A549 (cell line): ENCODE measurements around the gene TRIM47. TPM values are rescaled to one million over a fixed set of nuclear protein-coding genes. Genes with fewer than 3 reads are reported as not detected.

Experiments used
- ATAC-seq, 2 experiments: fragments of 200-7000 bp in 1 of 2; fragments of >200 bp in 1 of 2; cut with Nextera tagmentation in 1 of 2; cut with Tn5 transposase in 1 of 2; 3 replicates each; pipeline versions ENCODE4 v1.8.0 to v1.9.1; 2018 to 2020; ENCODE audit warnings: mild to moderate bottlenecking in 1 of 2, moderate library complexity in 1 of 2
- CTCF ChIA-PET: fragments of 300-600 bp; sonication (Branson Sonifier 250); formaldehyde crosslinking; extraction: SDS; loops from one replicate; lab custom pipeline; 2021; ENCODE audit warnings: antibody characterized with exemption, inconsistent platforms; lab: Yijun Ruan, JAX
- POLR2A ChIA-PET: fragments of 350-600 bp; formaldehyde crosslinking; extraction: SDS; loops from one replicate; lab custom pipeline; 2021; ENCODE audit warnings: antibody characterized with exemption, inconsistent platforms; lab: Yijun Ruan, JAX
- DNase-seq, 2 experiments: peaks; one replicate each; pipeline versions ENCODE4 v3.0.0 to v3.0.0-alpha.2; 2011 to 2016; ENCODE audit warnings: low read depth in 1 of 2, low spot score in 1 of 2
- FAIRE-seq: peaks from 2 replicates; lab custom pipeline; 2011; peaks lifted over from hg19 to GRCh38; lab: Jason Lieb, UNC
- H3K27ac ChIP-seq, 2 experiments: fragments of >200 bp; sonication (Bioruptor Twin); formaldehyde crosslinking; 3 replicates each; pipeline ENCODE4 v1.5.1; 2016 to 2017
- H3K4me1 ChIP-seq: fragments of >200 bp; sonication (Bioruptor Twin); formaldehyde crosslinking; 3 replicates; pipeline ENCODE4 v1.6.1; 2016
- H3K4me2 ChIP-seq: fragments of >200 bp; sonication (Bioruptor Twin); formaldehyde crosslinking; 3 replicates; pipeline ENCODE4 v1.6.1; 2016
- H3K4me3 ChIP-seq: fragments of >200 bp; sonication (Bioruptor Twin); formaldehyde crosslinking; 3 replicates; pipeline ENCODE4 v1.5.1; 2016
- H3K9me3 ChIP-seq: fragments of >200 bp; sonication (Bioruptor Twin); formaldehyde crosslinking; 3 replicates; pipeline ENCODE4 v1.6.1; 2016
- BCL3 ChIP-seq: fragments of >200 bp; sonication (Bioruptor Twin); formaldehyde crosslinking; IDR thresholded peaks from 3 replicates; pipeline ENCODE4 v1.6.1; 2016
- CEBPB ChIP-seq, 2 experiments: fragments of >200 bp in 1 of 2; sonication (Bioruptor Twin) in 1 of 2; formaldehyde crosslinking in 1 of 2; IDR thresholded peaks; 2 replicates each; pipeline ENCODE4 v1.6.1; 2012 to 2016
- CHD2 ChIP-seq: fragments of 150-350 bp; IDR thresholded peaks from 2 replicates; pipeline ENCODE4 v1.6.1; 2014; ENCODE audit warnings: low read length; ENCODE audit not compliant: partially characterized antibody
- CHD4 ChIP-seq: fragments of 200-600 bp; sonication (generic); IDR thresholded peaks from 2 replicates; pipeline ENCODE4 v1.6.1; 2016; ENCODE audit warnings: antibody characterized with exemption, mild to moderate bottlenecking, borderline replicate concordance
- CTCF ChIP-seq: fragments of >200 bp; sonication (Bioruptor Twin); formaldehyde crosslinking; IDR thresholded peaks from 3 replicates; pipeline ENCODE4 v1.5.1; 2016
- E2F6 ChIP-seq: IDR thresholded peaks from 2 replicates; pipeline ENCODE4 v1.6.1; 2012; ENCODE audit warnings: low read depth, borderline replicate concordance
- EHF ChIP-seq: fragments of 250-450 bp; sonication (Bioruptor Pico); IDR thresholded peaks from 2 replicates; pipeline ENCODE4 v1.5.0; 2020; ENCODE audit warnings: mild to moderate bottlenecking
- ESRRA ChIP-seq: fragments of 150-350 bp; IDR thresholded peaks from 2 replicates; pipeline ENCODE4 v1.6.1; 2014; ENCODE audit warnings: mild to moderate bottlenecking, low read length, borderline replicate concordance
- FOSB ChIP-seq: fragments of 250-450 bp; sonication (Bioruptor Pico); IDR thresholded peaks from 2 replicates; pipeline ENCODE4 v1.5.0; 2020; ENCODE audit warnings: mild to moderate bottlenecking, moderate library complexity
- FOXS1 ChIP-seq: fragments of 250-450 bp; sonication (Bioruptor Pico); IDR thresholded peaks from 2 replicates; pipeline ENCODE4 v1.5.0; 2020; ENCODE audit warnings: mild to moderate bottlenecking, moderate library complexity
- GATA3 ChIP-seq: IDR thresholded peaks from 2 replicates; pipeline ENCODE4 v1.6.1; 2012; ENCODE audit warnings: borderline replicate concordance
- HES2 ChIP-seq: fragments of >200 bp; sonication (Bioruptor Twin); formaldehyde crosslinking; IDR thresholded peaks from 2 replicates; pipeline ENCODE4 v1.6.1; 2016
- HEYL ChIP-seq: fragments of 250-450 bp; sonication (Bioruptor Pico); IDR thresholded peaks from 2 replicates; pipeline ENCODE4 v1.8.0; 2021; ENCODE audit warnings: mild to moderate bottlenecking, moderate library complexity
- HOXB13 ChIP-seq: fragments of 250-450 bp; sonication (Bioruptor Pico); IDR thresholded peaks from 2 replicates; pipeline ENCODE4 v1.5.0; 2020; ENCODE audit warnings: low read depth, mild to moderate bottlenecking, moderate library complexity
- JUN ChIP-seq, 2 experiments: fragments of >200 bp; sonication (Bioruptor Twin); formaldehyde crosslinking; IDR thresholded peaks; 2 replicates in 1 of 2; 3 replicates in 1 of 2; pipeline ENCODE4 v1.6.1; 2016 to 2017
- JUNB ChIP-seq: fragments of >200 bp; sonication (Bioruptor Twin); formaldehyde crosslinking; IDR thresholded peaks from 2 replicates; pipeline ENCODE4 v1.6.1; 2016
- KDM1A ChIP-seq: fragments of 200-600 bp; sonication (generic); IDR thresholded peaks from 2 replicates; pipeline ENCODE4 v1.6.1; 2016; ENCODE audit warnings: low read depth, mild to moderate bottlenecking
- KDM5A ChIP-seq: fragments of 200-600 bp; sonication (generic); IDR thresholded peaks from 2 replicates; pipeline ENCODE4 v1.6.1; 2016; ENCODE audit warnings: antibody characterized with exemption, mild to moderate bottlenecking
- PBX3 ChIP-seq: IDR thresholded peaks from 2 replicates; pipeline ENCODE4 v1.6.1; 2012
- POLR2A ChIP-seq: IDR thresholded peaks from 2 replicates; pipeline ENCODE4 v1.6.1; 2012; ENCODE audit warnings: mild to moderate bottlenecking, low read length
- POLR2AphosphoS2 ChIP-seq: conservative IDR thresholded peaks from 2 replicates; pipeline ENCODE4 v1.6.1; 2012; ENCODE audit warnings: low read length, improper control_type of control experiment, inconsistent platforms
- RCOR1 ChIP-seq: fragments of 150-350 bp; IDR thresholded peaks from 2 replicates; pipeline ENCODE4 v1.6.1; 2014; ENCODE audit warnings: antibody characterized with exemption, low read length, low read depth
- SMC3 ChIP-seq: fragments of >200 bp; sonication (Bioruptor Twin); formaldehyde crosslinking; IDR thresholded peaks from 3 replicates; pipeline ENCODE4 v1.6.1; 2018; ENCODE audit warnings: inconsistent platforms
- TP53 ChIP-seq: fragments of 250-450 bp; sonication (Bioruptor Pico); IDR thresholded peaks from 2 replicates; pipeline ENCODE4 v1.5.0; 2021; ENCODE audit warnings: mild to moderate bottlenecking, moderate library complexity
- ZNF302 ChIP-seq: fragments of 250-450 bp; sonication (Bioruptor Pico); IDR thresholded peaks from 2 replicates; pipeline ENCODE4 v1.9.0; 2021; ENCODE audit warnings: inconsistent platforms, mild to moderate bottlenecking, moderate library complexity
- WGBS: methylation state at CpG from one replicate; pipeline ENCODE4 v1.1.6; 2017; ENCODE audit errors: missing lambda C conversion rate; 5-methylcytosine and 5-hydroxymethylcytosine counted together
- polyA plus RNA-seq, 4 experiments: library from polyadenylated mRNA; depleted of rRNA in 3 of 4; stranded (reverse); fragments of >200 nt; fragmentation: RNase III in 1 of 4; extraction: RNeasy Plus Mini Kit Qiagen cat#74134 plus additional on column Dnase treatment in 1 of 4; gene quantifications; 2 replicates in 3 of 4; 3 replicates in 1 of 4; pipeline ENCODE4 v1.2.3, GENCODE V29; 2011 to 2017

Gene TRIM47
- polyA plus RNA-seq, 2 of the 4 experiments (the other 2 are of a cell fraction) = 19.6 to 46.6 TPM

GRCh38 chr17:75925103-75925502, 46.7 kb upstream of the TRIM47 start:
- FAIRE-seq = no peak
- ATAC-seq = no peak
- H3K4me3 ChIP-seq = no peak overlapping the region
- ChIA-PET CTCF (interaction anchor here (0.8 to 6.3 kb wide), 10 partner anchors 8 to 85 kb away, joined by 3 to 37 read pairs (median 9); partner anchors contain the start of genes CDK3, FBF1 and MRPL38), POLR2A (interaction anchor here (1.1 to 1.4 kb wide), 2 partner anchors 20 to 54 kb away, joined by 3 to 4 read pairs; partner anchors contain the start of genes ACOX1, MRPL38 and TEN1)
- H3K9me3 ChIP-seq = no peaks in the 10 kb centered on the region
- 95% methylated on average over 5 of the region's 11 CpGs for WGBS
- DNase-seq = no peak
- H3K27ac ChIP-seq = no peak overlapping the region
- no peak overlapping the region for H3K4me2 ChIP-seq
- H3K4me1 ChIP-seq = no peaks in the 10 kb centered on the region
- TF ChIP-seq CEBPB (IDR thresholded peaks at IDR 0.05) (no peak), RCOR1 (no peak), FOSB (CRISPR knock-in tag) (no peak), POLR2AphosphoS2 (no peak), SMC3 (no peak), EHF (no peak), GATA3 (no peak), ESRRA (no peak), BCL3 (no peak), TP53 (CRISPR knock-in tag) (no peak), HES2 (no peak)
- TF ChIP-seq, all 56 proteins: peak for 0

GRCh38 chr17:75922963-75923874, 44.8 kb upstream of the TRIM47 start:
- no peak for TF ChIP-seq E2F6
- TF ChIP-seq KDM5A = no peak
- no peak for TF ChIP-seq POLR2AphosphoS2
- TF ChIP-seq JUN (IDR thresholded peaks at IDR 0.05) = no peak
- TF ChIP-seq CHD2 = no peak
- no peak for TF ChIP-seq CHD4
- TF ChIP-seq FOXS1 = no peak
- TF ChIP-seq JUNB = no peak
- no peak for TF ChIP-seq RCOR1
- no peak for TF ChIP-seq HEYL (CRISPR knock-in tag)
- no peak for TF ChIP-seq PBX3
- TF ChIP-seq CTCF = no peak
- no peak for TF ChIP-seq ZNF302 (CRISPR knock-in tag)
- TF ChIP-seq KDM1A = no peak
- no peak for TF ChIP-seq HOXB13 (CRISPR knock-in tag)
- TF ChIP-seq TP53 (CRISPR knock-in tag) = no peak
- TF ChIP-seq POLR2A = no peak
- TF ChIP-seq, all 56 proteins: peak for 0
- H3K27ac ChIP-seq = no peak overlapping the region
- no peak overlapping the region for H3K4me3 ChIP-seq
- FAIRE-seq (no peak), ATAC-seq (no peak), DNase-seq (no peak)
- CTCF ChIA-PET = interaction anchor here (0.5 to 2.4 kb wide), 7 partner anchors 13 to 126 kb away, joined by 3 to 14 read pairs (median 3); partner anchors contain the start of gene MRPL38
- no peaks in the 10 kb centered on the region for H3K4me1 ChIP-seq
- POLR2A ChIA-PET = no interaction called here
- WGBS = 91% methylated on average over 16 of the region's 19 CpGs
- H3K4me2 ChIP-seq = no peak overlapping the region
- H3K9me3 ChIP-seq = no peaks in the 10 kb centered on the region
